ENCODE results near the gene EEF1AKMT1.

DNA sequence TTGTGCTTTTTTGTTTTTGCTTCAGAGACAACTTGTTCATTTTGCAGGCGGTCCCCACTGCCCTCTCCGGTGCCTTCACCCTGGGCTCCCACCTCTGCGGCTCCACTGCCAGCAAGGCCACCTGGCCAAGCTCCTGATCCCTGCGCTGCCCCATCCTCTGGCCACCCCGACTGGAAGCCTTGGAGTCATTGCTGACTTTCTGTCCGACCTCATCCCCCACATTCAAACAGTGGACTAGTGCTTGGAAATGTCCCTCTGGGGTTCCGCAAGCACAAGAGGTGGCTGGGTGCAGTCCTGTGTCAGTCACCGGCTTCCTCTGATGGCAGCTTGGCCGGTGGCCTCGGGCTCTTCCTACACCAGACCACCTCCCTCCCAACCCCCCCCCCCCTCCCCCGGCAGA lies 53.3 kb downstream of the EEF1AKMT1 start:
- TF ChIP-seq SP1 (IDR thresholded peaks at IDR 0.05; ENCODE audit: low read depth, low read length): no peak
- no peak for TF ChIP-seq NR2F1 (conservative IDR thresholded peaks at IDR 0.05)

Measured in GM12878 (cell line).